PC-3 (cell line): ENCODE measurements around the gene PELO.

Experiments
- CTCF ChIP-seq: fragments of 300-600 bp; sonication (generic); conservative IDR thresholded peaks from 2 replicates; pipeline ENCODE4 v1.5.1; 2017; ENCODE audit warnings: antibody characterized with exemption, low read depth, mild to moderate bottlenecking, low read length
- EZH2phosphoT487 ChIP-seq: fragments of 300-600 bp; sonication (generic); IDR thresholded peaks from 2 replicates; pipeline ENCODE4 v1.6.1; 2018; ENCODE audit warnings: mild to moderate bottlenecking, antibody characterized with exemption, low read length, borderline replicate concordance

- TF ChIP-seq CTCF: no peak
- TF ChIP-seq EZH2phosphoT487: no peak
Observed at GRCh38 chr5:52779213-52779612, 8.5 kb upstream of the PELO start.
